A549 (cell line): ENCODE measurements around the gene MAFB. TPM values are rescaled to one million over a fixed set of nuclear protein-coding genes. Genes with fewer than 3 reads are reported as not detected.

Source experiments
- ATAC-seq, 2 experiments: fragments of 200-7000 bp in 1 of 2; fragments of >200 bp in 1 of 2; cut with Nextera tagmentation in 1 of 2; cut with Tn5 transposase in 1 of 2; 3 replicates each; pipeline versions ENCODE4 v1.8.0 to v1.9.1; 2018 to 2020; ENCODE audit warnings: mild to moderate bottlenecking in 1 of 2, moderate library complexity in 1 of 2
- CTCF ChIA-PET: fragments of 300-600 bp; sonication (Branson Sonifier 250); formaldehyde crosslinking; extraction: SDS; loops from one replicate; lab custom pipeline; 2021; ENCODE audit warnings: antibody characterized with exemption, inconsistent platforms; lab: Yijun Ruan, JAX
- POLR2A ChIA-PET: fragments of 350-600 bp; formaldehyde crosslinking; extraction: SDS; loops from one replicate; lab custom pipeline; 2021; ENCODE audit warnings: antibody characterized with exemption, inconsistent platforms; lab: Yijun Ruan, JAX
- DNase-seq, 2 experiments: peaks; one replicate each; pipeline versions ENCODE4 v3.0.0 to v3.0.0-alpha.2; 2011 to 2016; ENCODE audit warnings: low read depth in 1 of 2, low spot score in 1 of 2
- FAIRE-seq: peaks from 2 replicates; lab custom pipeline; 2011; peaks lifted over from hg19 to GRCh38; lab: Jason Lieb, UNC
- H3K27ac ChIP-seq, 2 experiments: fragments of >200 bp; sonication (Bioruptor Twin); formaldehyde crosslinking; 3 replicates each; pipeline ENCODE4 v1.5.1; 2016 to 2017
- H3K4me1 ChIP-seq: fragments of >200 bp; sonication (Bioruptor Twin); formaldehyde crosslinking; 3 replicates; pipeline ENCODE4 v1.6.1; 2016
- H3K4me2 ChIP-seq: fragments of >200 bp; sonication (Bioruptor Twin); formaldehyde crosslinking; 3 replicates; pipeline ENCODE4 v1.6.1; 2016
- H3K4me3 ChIP-seq: fragments of >200 bp; sonication (Bioruptor Twin); formaldehyde crosslinking; 3 replicates; pipeline ENCODE4 v1.5.1; 2016
- H3K9me3 ChIP-seq: fragments of >200 bp; sonication (Bioruptor Twin); formaldehyde crosslinking; 3 replicates; pipeline ENCODE4 v1.6.1; 2016
- CHD2 ChIP-seq: fragments of 150-350 bp; IDR thresholded peaks from 2 replicates; pipeline ENCODE4 v1.6.1; 2014; ENCODE audit warnings: low read length; ENCODE audit not compliant: partially characterized antibody
- EHF ChIP-seq: fragments of 250-450 bp; sonication (Bioruptor Pico); IDR thresholded peaks from 2 replicates; pipeline ENCODE4 v1.5.0; 2020; ENCODE audit warnings: mild to moderate bottlenecking
- FOSL2 ChIP-seq, 2 experiments: fragments of 450-650 bp in 1 of 2; fragments of >200 bp in 1 of 2; sonication (Bioruptor Twin) in 1 of 2; formaldehyde crosslinking; IDR thresholded peaks; 2 replicates each; pipeline versions ENCODE4 v1.5.0 to v1.6.1; 2016 to 2020; ENCODE audit warnings: mild to moderate bottlenecking in 1 of 2, moderate library complexity in 1 of 2
- HDAC2 ChIP-seq: fragments of 200-600 bp; sonication (generic); IDR thresholded peaks from 2 replicates; pipeline ENCODE4 v1.6.1; 2016
- HMGXB4 ChIP-seq: fragments of 250-450 bp; sonication (Bioruptor Pico); IDR thresholded peaks from 2 replicates; pipeline ENCODE4 v1.5.0; 2021; ENCODE audit warnings: mild to moderate bottlenecking, moderate library complexity, borderline replicate concordance
- MYC ChIP-seq: IDR thresholded peaks from 2 replicates; pipeline ENCODE4 v1.6.1; 2012; ENCODE audit warnings: mild to moderate bottlenecking, inconsistent platforms, low read length, improper control_type of control experiment, borderline replicate concordance
- PHF8 ChIP-seq: fragments of 200-600 bp; sonication (generic); IDR thresholded peaks from 2 replicates; pipeline ENCODE4 v1.6.1; 2016; ENCODE audit warnings: low read depth, mild to moderate bottlenecking, antibody characterized with exemption, moderate library complexity, borderline replicate concordance
- POLR2A ChIP-seq: IDR thresholded peaks from 2 replicates; pipeline ENCODE4 v1.6.1; 2012; ENCODE audit warnings: mild to moderate bottlenecking, low read length
- RARB ChIP-seq: fragments of 250-450 bp; sonication (Bioruptor Pico); IDR thresholded peaks from 2 replicates; pipeline ENCODE4 v1.8.0; 2021; ENCODE audit warnings: mild to moderate bottlenecking, moderate library complexity
- TFCP2L1 ChIP-seq: fragments of 250-450 bp; sonication (Bioruptor Pico); IDR thresholded peaks from 2 replicates; pipeline ENCODE4 v1.5.0; 2021; ENCODE audit warnings: mild to moderate bottlenecking
- WGBS: methylation state at CpG from one replicate; pipeline ENCODE4 v1.1.6; 2017; ENCODE audit errors: missing lambda C conversion rate; 5-methylcytosine and 5-hydroxymethylcytosine counted together
- polyA plus RNA-seq, 4 experiments: library from polyadenylated mRNA; depleted of rRNA in 3 of 4; stranded (reverse); fragments of >200 nt; fragmentation: RNase III in 1 of 4; extraction: RNeasy Plus Mini Kit Qiagen cat#74134 plus additional on column Dnase treatment in 1 of 4; gene quantifications; 2 replicates in 3 of 4; 3 replicates in 1 of 4; pipeline ENCODE4 v1.2.3, GENCODE V29; 2011 to 2017
- TF ChIP-seq, protein P1 (sequence below): fragments of >200 bp; sonication (Bioruptor Twin); formaldehyde crosslinking; IDR thresholded peaks from 3 replicates; pipeline ENCODE4 v1.6.1; 2016
- TF ChIP-seq, protein P2 (sequence below): fragments of >200 bp; sonication (Bioruptor Twin); formaldehyde crosslinking; IDR thresholded peaks from 3 replicates; pipeline ENCODE4 v1.5.1; 2016
- TF ChIP-seq, protein P3 (sequence below): fragments of 150-350 bp; IDR thresholded peaks from 2 replicates; pipeline ENCODE4 v1.6.1; 2014; ENCODE audit warnings: low read depth, mild to moderate bottlenecking, low read length

The MAFB gene
- polyA plus RNA-seq, 2 of the 4 experiments (the other 2 are of a cell fraction) = 0.04 TPM; not detected in 1

GRCh38 chr20:40714109-40714508 is 25.1 kb upstream of the MAFB start (continued):
- TF ChIP-seq, protein P1, sequence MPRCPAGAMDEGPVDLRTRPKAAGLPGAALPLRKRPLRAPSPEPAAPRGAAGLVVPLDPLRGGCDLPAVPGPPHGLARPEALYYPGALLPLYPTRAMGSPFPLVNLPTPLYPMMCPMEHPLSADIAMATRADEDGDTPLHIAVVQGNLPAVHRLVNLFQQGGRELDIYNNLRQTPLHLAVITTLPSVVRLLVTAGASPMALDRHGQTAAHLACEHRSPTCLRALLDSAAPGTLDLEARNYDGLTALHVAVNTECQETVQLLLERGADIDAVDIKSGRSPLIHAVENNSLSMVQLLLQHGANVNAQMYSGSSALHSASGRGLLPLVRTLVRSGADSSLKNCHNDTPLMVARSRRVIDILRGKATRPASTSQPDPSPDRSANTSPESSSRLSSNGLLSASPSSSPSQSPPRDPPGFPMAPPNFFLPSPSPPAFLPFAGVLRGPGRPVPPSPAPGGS = no peak
- TF ChIP-seq MYC (no peak), HMGXB4 (CRISPR knock-in tag) (no peak), POLR2A (no peak), EHF (CRISPR knock-in tag) (no peak), FOSL2 (IDR thresholded peaks at IDR 0.05) (no peak), FOSL2 (CRISPR knock-in tag; IDR thresholded peaks at IDR 0.05) (no peak)
- TF ChIP-seq, protein P2, sequence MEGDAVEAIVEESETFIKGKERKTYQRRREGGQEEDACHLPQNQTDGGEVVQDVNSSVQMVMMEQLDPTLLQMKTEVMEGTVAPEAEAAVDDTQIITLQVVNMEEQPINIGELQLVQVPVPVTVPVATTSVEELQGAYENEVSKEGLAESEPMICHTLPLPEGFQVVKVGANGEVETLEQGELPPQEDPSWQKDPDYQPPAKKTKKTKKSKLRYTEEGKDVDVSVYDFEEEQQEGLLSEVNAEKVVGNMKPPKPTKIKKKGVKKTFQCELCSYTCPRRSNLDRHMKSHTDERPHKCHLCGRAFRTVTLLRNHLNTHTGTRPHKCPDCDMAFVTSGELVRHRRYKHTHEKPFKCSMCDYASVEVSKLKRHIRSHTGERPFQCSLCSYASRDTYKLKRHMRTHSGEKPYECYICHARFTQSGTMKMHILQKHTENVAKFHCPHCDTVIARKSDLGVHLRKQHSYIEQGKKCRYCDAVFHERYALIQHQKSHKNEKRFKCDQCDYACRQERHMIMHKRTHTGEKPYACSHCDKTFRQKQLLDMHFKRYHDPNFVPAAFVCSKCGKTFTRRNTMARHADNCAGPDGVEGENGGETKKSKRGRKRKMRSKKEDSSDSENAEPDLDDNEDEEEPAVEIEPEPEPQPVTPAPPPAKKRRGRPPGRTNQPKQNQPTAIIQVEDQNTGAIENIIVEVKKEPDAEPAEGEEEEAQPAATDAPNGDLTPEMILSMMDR = no peak

GRCh38 chr20:40713508-40713907 is 24.5 kb upstream of the MAFB start:
- H3K4me1 ChIP-seq = no peaks in the 10 kb centered on the region
- no peaks in the 10 kb centered on the region for H3K9me3 ChIP-seq
- ChIA-PET POLR2A (no interaction called here), CTCF (no interaction called here)
- no peak for ATAC-seq
- H3K4me2 ChIP-seq = no peak overlapping the region
- FAIRE-seq = no peak
- no peak overlapping the region for H3K27ac ChIP-seq
- WGBS = 47% methylated on average over 6 of the region's 6 CpGs
- TF ChIP-seq CHD2 = no peak
- TF ChIP-seq HMGXB4 (CRISPR knock-in tag) = no peak
- no peak for TF ChIP-seq RARB (CRISPR knock-in tag)
- TF ChIP-seq PHF8 = no peak
- TF ChIP-seq, all 56 proteins: peak for 0
- no peak overlapping the region for H3K4me3 ChIP-seq
- no peak for DNase-seq

DNA sequence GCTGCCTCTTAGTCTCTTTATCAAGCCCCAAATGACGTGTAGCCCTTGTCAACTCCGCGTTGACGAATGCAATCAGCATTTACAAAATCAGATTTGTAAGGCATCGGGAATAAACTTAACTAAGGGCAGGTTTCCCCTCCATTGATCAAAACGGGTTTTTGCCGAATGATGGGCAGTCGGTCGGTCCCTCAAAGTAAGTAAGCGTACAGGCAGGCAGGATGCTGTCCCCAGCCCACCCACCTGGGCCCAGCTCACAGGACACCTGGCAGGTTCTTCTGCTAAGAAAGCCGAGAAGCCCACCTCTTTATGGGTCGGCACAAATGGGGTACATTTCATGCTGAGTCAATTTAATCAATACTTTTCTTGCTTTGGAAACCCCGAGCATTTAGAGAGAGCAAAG is 22.0 kb upstream of the MAFB start:
- H3K27ac ChIP-seq = no peak overlapping the region
- no peak for FAIRE-seq
- H3K4me2 ChIP-seq = no peak overlapping the region
- POLR2A ChIA-PET = no interaction called here
- TF ChIP-seq, protein P2 = no peak
- TF ChIP-seq, protein P3, sequence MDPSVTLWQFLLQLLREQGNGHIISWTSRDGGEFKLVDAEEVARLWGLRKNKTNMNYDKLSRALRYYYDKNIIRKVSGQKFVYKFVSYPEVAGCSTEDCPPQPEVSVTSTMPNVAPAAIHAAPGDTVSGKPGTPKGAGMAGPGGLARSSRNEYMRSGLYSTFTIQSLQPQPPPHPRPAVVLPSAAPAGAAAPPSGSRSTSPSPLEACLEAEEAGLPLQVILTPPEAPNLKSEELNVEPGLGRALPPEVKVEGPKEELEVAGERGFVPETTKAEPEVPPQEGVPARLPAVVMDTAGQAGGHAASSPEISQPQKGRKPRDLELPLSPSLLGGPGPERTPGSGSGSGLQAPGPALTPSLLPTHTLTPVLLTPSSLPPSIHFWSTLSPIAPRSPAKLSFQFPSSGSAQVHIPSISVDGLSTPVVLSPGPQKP = no peak
- TF ChIP-seq HDAC2 = no peak
- no peak for TF ChIP-seq TFCP2L1 (CRISPR knock-in tag)
- TF ChIP-seq, all 56 proteins: peak for 0
- Histone ChIP-seq H3K4me3 (no peak overlapping the region), H3K9me3 (no peaks in the 10 kb centered on the region), H3K4me1 (no peaks in the 10 kb centered on the region)
- ATAC-seq (no peak), DNase-seq (no peak)
- 27% methylated on average over 13 of the region's 13 CpGs for WGBS
- CTCF ChIA-PET = interaction anchor here (0.8 to 1.6 kb wide), 2 partner anchors 450 to 1599 kb away, joined by 3 read pairs; no protein-coding TSS in a partner anchor
